ENCODE results near the gene GOT2. TPM values are rescaled to one million over a fixed set of nuclear protein-coding genes. Genes with fewer than 3 reads are reported as not detected.

The GOT2 gene
- polyA plus RNA-seq, 1 of the 3 experiments (the other 2 are of a cell fraction): 69.2 TPM

- Histone ChIP-seq H3K36me3 (replicated peaks in 1 of 2; ENCODE audit: control insufficient read depth in 1 of 2, insufficient read depth in 2 of 2, low read length in 1 of 2) (peaks cover under 1 to 8% of the 10 kb centered on the region in 2 experiments), H3K9me3 (no peaks in the 10 kb centered on the region), H3K9me2 (no peaks in the 10 kb centered on the region), H3K79me2 (ENCODE audit: insufficient read depth) (peaks cover 58% of the 10 kb centered on the region), H3K9ac (peak overlapping the region; percentile 84), H3K27me3 (ENCODE audit: insufficient read depth) (no peaks in the 10 kb centered on the region), H2AFZ (ENCODE audit: low read depth) (peak overlapping the region; percentile 80; the same call in 1 of the 2 replicates), H4K20me1 (ENCODE audit: insufficient read depth) (peaks cover 15% of the 10 kb centered on the region), H3K27ac (ENCODE audit: low read depth in 2 of 2, low read length in 1 of 2) (peak overlapping the region; percentile 67 to 71; a peak in 2 of 4 replicates), H3K4me1 (ENCODE audit: control insufficient read depth in 1 of 2, insufficient read depth in 2 of 2, low read depth in 1 of 2, low read length in 1 of 2) (peaks cover 0 to 6% of the 10 kb centered on the region in 2 experiments; a peak in 3 of 4 replicates), H3K4me3 (ENCODE audit: low read depth in 2 of 2, low read length in 1 of 2) (peak overlapping the region; percentile 85 to 98), H3K4me2 (peak overlapping the region; percentile 86), H3F3A (replicated peaks; ENCODE audit: insufficient read depth) (no peaks in the 10 kb centered on the region)
- WGBS (ENCODE audit: low lambda C conversion rate): 4% methylated on average over 14 of the region's 23 CpGs
- TF ChIP-seq MAX (IDR thresholded peaks at IDR 0.05; ENCODE audit: low read depth) (no peak), GABPA (IDR thresholded peaks at IDR 0.05; ENCODE audit: low read depth) (no peak), RCOR1 (IDR thresholded peaks at IDR 0.05; ENCODE audit: low read length) (no peak), JUND (IDR thresholded peaks at IDR 0.05) (no peak), USF1 (IDR thresholded peaks at IDR 0.05; ENCODE audit: borderline replicate concordance, low read depth) (no peak), RFX5 (IDR thresholded peaks at IDR 0.05; ENCODE audit: low read length) (no peak), TAF1 (IDR thresholded peaks at IDR 0.05; ENCODE audit: borderline replicate concordance, low read depth, low read length) (no peak), SIN3A (IDR thresholded peaks at IDR 0.05; ENCODE audit: borderline replicate concordance, low read depth, low read length) (no peak), ZBTB33 (IDR thresholded peaks at IDR 0.05; ENCODE audit: borderline replicate concordance, low read depth) (no peak), TEAD4 (IDR thresholded peaks at IDR 0.05; ENCODE audit: borderline replicate concordance, insufficient read depth) (no peak), RXRA (IDR thresholded peaks at IDR 0.05; ENCODE audit: borderline replicate concordance, low read depth) (no peak), YY1 (IDR thresholded peaks at IDR 0.05; ENCODE audit: low read depth) (no peak)
- DNase-seq: peak; percentile 34
- ChIA-PET CTCF (interaction anchor here (0.7 to 1.6 kb wide), 5 partner anchors 12 to 69 kb away, joined by 3 to 7 read pairs (median 4); no protein-coding TSS in a partner anchor), POLR2A (interaction anchor here (0.7 kb wide), 1 partner anchor 50 kb away, joined by 3 read pairs; no protein-coding TSS in a partner anchor)
Measured at GRCh38 chr16:58733248-58733670, 857 bp downstream of the GOT2 start.

- Histone ChIP-seq H3K27ac (ENCODE audit: low read depth in 2 of 2, low read length in 1 of 2) (peak overlapping the region in 1 of 2 experiments; percentile 67; a peak in 1 of 4 replicates), H3K9ac (peak overlapping the region; percentile 84), H3K4me1 (ENCODE audit: control insufficient read depth in 1 of 2, insufficient read depth in 2 of 2, low read depth in 1 of 2, low read length in 1 of 2) (peaks cover 0 to 6% of the 10 kb centered on the region in 2 experiments; a peak in 3 of 4 replicates), H3K9me2 (no peaks in the 10 kb centered on the region), H3K9me3 (no peaks in the 10 kb centered on the region), H3K36me3 (replicated peaks in 1 of 2; ENCODE audit: control insufficient read depth in 1 of 2, insufficient read depth in 2 of 2, low read length in 1 of 2) (peaks cover 4 to 9% of the 10 kb centered on the region in 2 experiments), H3K79me2 (ENCODE audit: insufficient read depth) (peaks cover 63% of the 10 kb centered on the region), H3K27me3 (ENCODE audit: insufficient read depth) (no peaks in the 10 kb centered on the region), H3K4me3 (ENCODE audit: low read depth in 2 of 2, low read length in 1 of 2) (peak overlapping the region; percentile 85 to 98), H2AFZ (ENCODE audit: low read depth) (no peak overlapping the region), H4K20me1 (ENCODE audit: insufficient read depth) (peaks cover 20% of the 10 kb centered on the region), H3K4me2 (peak overlapping the region; percentile 86), H3F3A (replicated peaks; ENCODE audit: insufficient read depth) (no peaks in the 10 kb centered on the region)
- no peak for DNase-seq
- WGBS (ENCODE audit: low lambda C conversion rate): 39% methylated on average over 8 of the region's 9 CpGs
- no peak for TF ChIP-seq SMC3 (IDR thresholded peaks at IDR 0.05; ENCODE audit: low read depth, low read length)
- TF ChIP-seq FOSL2 (IDR thresholded peaks at IDR 0.05; ENCODE audit: borderline replicate concordance, low read depth): peak; percentile 3; the same call in 1 of the 2 replicates
- CTCF ChIA-PET: interaction anchor here (1.6 kb wide), 1 partner anchor 23 kb away, joined by 3 read pairs; no protein-coding TSS in a partner anchor
- POLR2A ChIA-PET: interaction anchor here (0.7 kb wide), 1 partner anchor 49 kb away, joined by 3 read pairs; no protein-coding TSS in a partner anchor
Measured at GRCh38 chr16:58732545-58733247, 1.4 kb downstream of the GOT2 start.
